Fibroblast of lung (primary cell): Measurements from ENCODE around the gene OR2T6. TPM values are rescaled to one million over a fixed set of nuclear protein-coding genes. Genes with fewer than 3 reads are reported as not detected.

Experiments used
- DNase-seq, 2 donors: peaks; one replicate each; pipeline versions ENCODE4 v3.0.0 to v3.0.0-alpha.2; 2010; ENCODE audit warnings: low read depth in 2 of 2
- H2AFZ ChIP-seq: 2 replicates; pipeline ENCODE4 v1.5.1; 2012; ENCODE audit warnings: low read length, control low read depth, inconsistent platforms
- H3K27ac ChIP-seq: 2 replicates; pipeline ENCODE4 v1.5.1; 2011; ENCODE audit warnings: low read length, control low read depth; ENCODE audit not compliant: insufficient read depth
- H3K27me3 ChIP-seq: 2 replicates; pipeline ENCODE4 v1.5.1; 2011; ENCODE audit warnings: mild to moderate bottlenecking, low read length; ENCODE audit not compliant: control insufficient read depth, insufficient read depth
- H3K36me3 ChIP-seq: 2 replicates; pipeline ENCODE4 v1.5.1; 2011; ENCODE audit warnings: low read length; ENCODE audit not compliant: control insufficient read depth, insufficient read depth
- H3K4me1 ChIP-seq: 2 replicates; pipeline ENCODE4 v1.5.1; 2011; ENCODE audit warnings: low read length; ENCODE audit not compliant: control insufficient read depth, insufficient read depth; ENCODE audit errors: extremely low read depth
- H3K4me2 ChIP-seq: 2 replicates; pipeline ENCODE4 v1.5.1; 2011; ENCODE audit warnings: low read length, control low read depth; ENCODE audit not compliant: insufficient read depth; ENCODE audit errors: extremely low read depth
- H3K4me3 ChIP-seq, 4 experiments: fragments of 200-600 bp in 1 of 4; sonication (generic) in 1 of 4; replicated peaks in 1 of 4; 2 replicates each; pipeline ENCODE4 v1.5.1; 2011 to 2016; ENCODE audit warnings: low read length in 4 of 4, low read depth in 3 of 4, mild to moderate bottlenecking in 3 of 4, control low read depth in 2 of 4, inconsistent platforms in 1 of 4, mixed read lengths in 1 of 4; ENCODE audit not compliant: insufficient read depth in 1 of 4; ENCODE audit errors: control extremely low read depth in 1 of 4
- H3K79me2 ChIP-seq: 2 replicates; pipeline ENCODE4 v1.5.1; 2012; ENCODE audit warnings: mild to moderate bottlenecking, low read length, inconsistent platforms; ENCODE audit not compliant: control insufficient read depth, insufficient read depth
- H3K9ac ChIP-seq: 2 replicates; pipeline ENCODE4 v1.5.1; 2011; ENCODE audit warnings: mild to moderate bottlenecking, low read length, control low read depth; ENCODE audit not compliant: insufficient read depth
- H3K9me3 ChIP-seq: 2 replicates; pipeline ENCODE4 v1.5.1; 2012; ENCODE audit warnings: low read depth, low read length; ENCODE audit not compliant: control insufficient read depth, insufficient read depth
- H4K20me1 ChIP-seq: 2 replicates; pipeline ENCODE4 v1.5.1; 2011; ENCODE audit warnings: low read length; ENCODE audit not compliant: control insufficient read depth, insufficient read depth; ENCODE audit errors: extremely low read depth
- EZH2 ChIP-seq: IDR thresholded peaks from 2 replicates; pipeline ENCODE4 v1.5.1; 2012; ENCODE audit warnings: low read length, control low read depth, mild to moderate bottlenecking; ENCODE audit errors: missing control alignments
- polyA plus RNA-seq, 2 donors: library from polyadenylated mRNA; depleted of rRNA in 1 of 2; stranded (reverse) in 1 of 2; unstranded in 1 of 2; fragments of >200 nt; gene quantifications; 2 replicates each; pipeline ENCODE4 v1.2.1, GENCODE V29; 2011 to 2012; ENCODE audit warnings: missing spikeins in 1 of 2
- total RNA-seq: library from RNA; depleted of rRNA; stranded (reverse); fragments of >200 nt; gene quantifications from 2 replicates; pipeline ENCODE4 v1.2.1, GENCODE V29; 2014
- TF ChIP-seq, protein P1 (sequence below), 2 donors: IDR thresholded peaks in 1 of 2; conservative IDR thresholded peaks in 1 of 2; 1 replicate in 1 of 2; 2 replicates in 1 of 2; pipeline ENCODE4 v1.5.1; 2011 to 2012; ENCODE audit warnings: low read length in 2 of 2, control low read depth in 1 of 2, inconsistent platforms in 1 of 2, low read depth in 1 of 2, mild to moderate bottlenecking in 1 of 2

OR2T6 gene
- total and polyA plus RNA-seq, 2 donors (not counting 1 experiment from before 2014, with no cell fraction given), result not detected

GRCh38 chr1:248380854-248381253 lies 5.3 kb downstream of the OR2T6 start:
- Histone ChIP-seq H3K9ac (no peak overlapping the region), H3K4me3 (no peak overlapping the region), H3K27ac (no peak overlapping the region), H4K20me1 (no peaks in the 10 kb centered on the region), H3K79me2 (no peaks in the 10 kb centered on the region), H3K4me1 (no peaks in the 10 kb centered on the region), H3K27me3 (no peaks in the 10 kb centered on the region), H2AFZ (no peak overlapping the region), H3K4me2 (no peak overlapping the region), H3K36me3 (no peaks in the 10 kb centered on the region), H3K9me3 (no peaks in the 10 kb centered on the region)
- TF ChIP-seq, protein P1, sequence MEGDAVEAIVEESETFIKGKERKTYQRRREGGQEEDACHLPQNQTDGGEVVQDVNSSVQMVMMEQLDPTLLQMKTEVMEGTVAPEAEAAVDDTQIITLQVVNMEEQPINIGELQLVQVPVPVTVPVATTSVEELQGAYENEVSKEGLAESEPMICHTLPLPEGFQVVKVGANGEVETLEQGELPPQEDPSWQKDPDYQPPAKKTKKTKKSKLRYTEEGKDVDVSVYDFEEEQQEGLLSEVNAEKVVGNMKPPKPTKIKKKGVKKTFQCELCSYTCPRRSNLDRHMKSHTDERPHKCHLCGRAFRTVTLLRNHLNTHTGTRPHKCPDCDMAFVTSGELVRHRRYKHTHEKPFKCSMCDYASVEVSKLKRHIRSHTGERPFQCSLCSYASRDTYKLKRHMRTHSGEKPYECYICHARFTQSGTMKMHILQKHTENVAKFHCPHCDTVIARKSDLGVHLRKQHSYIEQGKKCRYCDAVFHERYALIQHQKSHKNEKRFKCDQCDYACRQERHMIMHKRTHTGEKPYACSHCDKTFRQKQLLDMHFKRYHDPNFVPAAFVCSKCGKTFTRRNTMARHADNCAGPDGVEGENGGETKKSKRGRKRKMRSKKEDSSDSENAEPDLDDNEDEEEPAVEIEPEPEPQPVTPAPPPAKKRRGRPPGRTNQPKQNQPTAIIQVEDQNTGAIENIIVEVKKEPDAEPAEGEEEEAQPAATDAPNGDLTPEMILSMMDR (conservative IDR thresholded peaks at IDR 0.05 in 1 of 2, IDR thresholded peaks at IDR 0.05 in 1 of 2; ENCODE audit: low read depth in 1 of 2, low read length in 2 of 2), result no peak
- no peak for TF ChIP-seq EZH2
- no peak for DNase-seq

GRCh38 chr1:248388426-248388825 lies 12.9 kb downstream of the OR2T6 start:
- Histone ChIP-seq H3K27ac (no peak overlapping the region), H3K27me3 (no peaks in the 10 kb centered on the region), H4K20me1 (no peaks in the 10 kb centered on the region), H3K4me2 (no peak overlapping the region), H3K4me1 (no peaks in the 10 kb centered on the region), H3K9ac (no peak overlapping the region), H3K79me2 (no peaks in the 10 kb centered on the region), H3K9me3 (no peaks in the 10 kb centered on the region), H3K4me3 (no peak overlapping the region), H2AFZ (no peak overlapping the region), H3K36me3 (no peaks in the 10 kb centered on the region)
- no peak for TF ChIP-seq EZH2
- TF ChIP-seq, protein P1 (conservative IDR thresholded peaks at IDR 0.05 in 1 of 2, IDR thresholded peaks at IDR 0.05 in 1 of 2; ENCODE audit: low read depth in 1 of 2, low read length in 2 of 2), result no peak
- DNase-seq, result no peak

GRCh38 chr1:248393050-248393449 lies 17.5 kb downstream of the OR2T6 start:
- H4K20me1 ChIP-seq, result no peaks in the 10 kb centered on the region
- H3K9me3 ChIP-seq, result no peaks in the 10 kb centered on the region
- H2AFZ ChIP-seq, result no peak overlapping the region
- no peak overlapping the region for H3K4me2 ChIP-seq
- no peaks in the 10 kb centered on the region for H3K36me3 ChIP-seq
- DNase-seq, result no peak
- H3K4me1 ChIP-seq, result no peaks in the 10 kb centered on the region
- no peak overlapping the region for H3K27ac ChIP-seq
- H3K9ac ChIP-seq, result no peak overlapping the region
- TF ChIP-seq EZH2, result no peak
- TF ChIP-seq, protein P1 (conservative IDR thresholded peaks at IDR 0.05 in 1 of 2, IDR thresholded peaks at IDR 0.05 in 1 of 2; ENCODE audit: low read depth in 1 of 2, low read length in 2 of 2), result no peak
- no peaks in the 10 kb centered on the region for H3K79me2 ChIP-seq
- no peaks in the 10 kb centered on the region for H3K27me3 ChIP-seq
- H3K4me3 ChIP-seq, result no peak overlapping the region
